Measurements from ENCODE around the gene SH3BP1. TPM values are rescaled to one million over a fixed set of nuclear protein-coding genes. Genes with fewer than 3 reads are reported as not detected.

Gene SH3BP1
- total and polyA plus RNA-seq, 2 of the 13 experiments (the other 11 are each of a cell fraction or from before 2014, with no cell fraction given) = 8.4 to 18.5 TPM

GRCh38 chr22:37639771-37640590 is 512 bp downstream of the SH3BP1 start:
- H2AFZ ChIP-seq (ENCODE audit: low read length) = no peak overlapping the region
- ATAC-seq = no peak
- no peak for TF ChIP-seq NCOA5 (CRISPR knock-in tag; IDR thresholded peaks at IDR 0.05)
- TF ChIP-seq ATF7 (IDR thresholded peaks at IDR 0.05) = no peak
- no peak for TF ChIP-seq ATF7 (CRISPR knock-in tag; IDR thresholded peaks at IDR 0.05)
- peak; percentile 45; the same call in 1 of the 2 replicates for TF ChIP-seq ZNF609 (CRISPR knock-in tag; IDR thresholded peaks at IDR 0.05; ENCODE audit: borderline replicate concordance)
- peak; percentile 97 for TF ChIP-seq ZNF629 (CRISPR knock-in tag; conservative IDR thresholded peaks at IDR 0.05)
- TF ChIP-seq ZNF550 (CRISPR knock-in tag; IDR thresholded peaks at IDR 0.05; ENCODE audit: borderline replicate concordance) = no peak
- 0 out of 2 replicates have a peak, but pooled peaks have one; percentile 9 for TF ChIP-seq ARID4A (CRISPR knock-in tag; IDR thresholded peaks at IDR 0.05; ENCODE audit: borderline replicate concordance)
- 0 out of 2 replicates have a peak, but pooled peaks have one; percentile 45 for TF ChIP-seq NFKB2 (CRISPR knock-in tag; IDR thresholded peaks at IDR 0.05; ENCODE audit: borderline replicate concordance)
- TF ChIP-seq ZNF414 (CRISPR knock-in tag; IDR thresholded peaks at IDR 0.05) = no peak
- peak; percentile 25; the same call in 1 of the 2 replicates for TF ChIP-seq ZMAT3 (CRISPR knock-in tag; conservative IDR thresholded peaks at IDR 0.05)

More at GRCh38 chr22:37639771-37640590, 512 bp downstream of the SH3BP1 start:
- WGBS (ENCODE audit: low lambda C conversion rate) = 1% methylated on average over 5 of the region's 27 CpGs
- peak overlapping the region; percentile 72 to 86 (median 76) for H3K4me3 ChIP-seq (replicated peaks in 1 of 3; ENCODE audit: insufficient read depth in 1 of 3, low read depth in 2 of 3, low read length in 3 of 3)
- peak overlapping the region; percentile 70 for H3K27ac ChIP-seq (ENCODE audit: extremely low read length, insufficient read depth, low read length)
- no TSS peak for BruUV-seq (replicated peaks)
- ChIA-PET CTCF (ENCODE audit: low intra/inter-chr PET ratio, low total read pairs) (no interaction called here), POLR2A (interaction anchor here (0.6 to 15.8 kb wide), 6 partner anchors 15 to 168 kb away, joined by 3 to 242 read pairs (median 3); partner anchors contain the start of genes GCAT and PDXP)
- in situ Hi-C loops (cut with HindIII; ENCODE audit: extremely low pct_ligation_motif_present, low pct_unique_long_range_greater_than_20kb) (no loop called here), intact Hi-C loops (cut with micrococcal nuclease; ENCODE audit: unreplicated experiment) (loop anchor here (2.0 kb wide), 1 partner anchor 31 kb away; the partner anchor contains the start of gene GGA1)
- peaks cover 74% of the 10 kb centered on the region for H3K4me1 ChIP-seq (ENCODE audit: insufficient read depth, low read length)
- FAIRE-seq (no peak), DNase-seq (ENCODE audit: low spot score) (no peak)
- H3K4me2 ChIP-seq (ENCODE audit: low read depth, low read length) = peak overlapping the region; percentile 90
- H3K36me3 ChIP-seq (replicated peaks in 1 of 2; ENCODE audit: control insufficient read depth in 1 of 2, insufficient read depth in 2 of 2, low read length in 2 of 2) = peaks cover 10 to 13% of the 10 kb centered on the region in 2 experiments; a peak in 4 of 5 replicates
- no peaks in the 10 kb centered on the region for H3K27me3 ChIP-seq (ENCODE audit: control insufficient read depth in 1 of 2, insufficient read depth in 2 of 2, low read length in 2 of 2)
- 0 out of 2 replicates have a peak, but pooled peaks cover 4% of the 10 kb centered on the region for H4K20me1 ChIP-seq (ENCODE audit: insufficient read depth, low read length)
- no peaks in the 10 kb centered on the region for H3K9me3 ChIP-seq (ENCODE audit: low read length)
- H3K79me2 ChIP-seq (ENCODE audit: insufficient read depth, low read length) = peaks cover 10% of the 10 kb centered on the region
- H3K9ac ChIP-seq (ENCODE audit: insufficient read depth, low read depth, low read length) = peak overlapping the region; percentile 66

Measured in HepG2 (cell line).